GM12878 (cell line): Measurements from ENCODE around the gene GRIP2. TPM values are rescaled to one million over a fixed set of nuclear protein-coding genes. Genes with fewer than 3 reads are reported as not detected.

Source experiments
- ATAC-seq: fragments of 200-7000 bp; cut with Tn5 transposase; 3 replicates; pipeline ENCODE4 v1.9.1; 2020; ENCODE audit warnings: mild to moderate bottlenecking, moderate library complexity
- BruUV-seq: library from RNA; stranded (reverse); fragments of 400-500 nt; replicated peaks from 2 replicates; lab custom pipeline; 2021; lab: Mats Ljungman, UMichigan
- CTCF ChIA-PET: fragments of 300-600 bp; sonication (Branson Sonifier 250); formaldehyde crosslinking; extraction: SDS; loops from one replicate; lab custom pipeline; 2021; ENCODE audit warnings: inconsistent platforms; lab: Yijun Ruan, JAX
- POLR2A ChIA-PET: fragments of 350-600 bp; formaldehyde crosslinking; extraction: SDS; loops from one replicate; lab custom pipeline; 2021; ENCODE audit warnings: inconsistent platforms; lab: Charles Lee
- RAD21 ChIA-PET: fragments of 300-600 bp; sonication (Branson Sonifier 250); formaldehyde crosslinking; loops from one replicate; lab custom pipeline; 2023; ENCODE audit warnings: antibody characterized with exemption; ENCODE audit not compliant: unreplicated experiment; lab: Charles Lee
- SMC1A ChIA-PET: fragments of 300-600 bp; sonication (Branson Sonifier 250); formaldehyde crosslinking; loops from one replicate; lab custom pipeline; 2023; ENCODE audit not compliant: unreplicated experiment, uncharacterized antibody; lab: Charles Lee
- DNase-seq: peaks from one replicate; pipeline ENCODE4 v3.0.0-alpha.2; 2011; ENCODE audit warnings: low read depth, low spot score
- FAIRE-seq: peaks from 3 replicates; lab custom pipeline; 2011; peaks lifted over from hg19 to GRCh38; lab: Jason Lieb, UNC
- H2AFZ ChIP-seq: 2 replicates; pipeline ENCODE4 v1.6.0; 2011; ENCODE audit warnings: low read depth, low read length, control low read depth; ENCODE audit not compliant: control insufficient read depth
- H3K27ac ChIP-seq: 2 replicates; pipeline ENCODE4 v1.5.1; 2011; ENCODE audit warnings: control low read depth; ENCODE audit not compliant: control insufficient read depth, insufficient read depth
- H3K27me3 ChIP-seq, 2 experiments: replicated peaks in 1 of 2; 2 replicates each; pipeline versions ENCODE4 v1.6.0 to v1.6.1; 2011; ENCODE audit warnings: low read length in 1 of 2; ENCODE audit not compliant: control insufficient read depth in 2 of 2, insufficient read depth in 2 of 2
- H3K36me3 ChIP-seq, 2 experiments: 2 replicates each; pipeline ENCODE4 v1.5.1; 2011; ENCODE audit warnings: low read length in 1 of 2; ENCODE audit not compliant: control insufficient read depth in 2 of 2, insufficient read depth in 2 of 2
- H3K4me1 ChIP-seq: 2 replicates; pipeline ENCODE4 v1.6.1; 2011; ENCODE audit warnings: mild to moderate bottlenecking, low read length, moderate library complexity, mixed read lengths; ENCODE audit not compliant: control insufficient read depth, insufficient read depth
- H3K4me2 ChIP-seq: 2 replicates; pipeline ENCODE4 v1.6.0; 2011; ENCODE audit warnings: control low read depth; ENCODE audit not compliant: control insufficient read depth, insufficient read depth
- H3K4me3 ChIP-seq: fragments of 200-600 bp; sonication (generic); 2 replicates; pipeline ENCODE4 v1.5.1; 2016
- H3K79me2 ChIP-seq: 2 replicates; pipeline ENCODE4 v1.6.0; 2011; ENCODE audit warnings: low read length; ENCODE audit not compliant: control insufficient read depth, insufficient read depth
- H3K9ac ChIP-seq: 2 replicates; pipeline ENCODE4 v1.8.0; 2011; ENCODE audit warnings: low read length, control low read depth, mixed read lengths; ENCODE audit not compliant: control insufficient read depth, insufficient read depth
- H3K9me3 ChIP-seq: replicated peaks from 3 replicates; pipeline ENCODE4 v1.5.1; 2011; ENCODE audit warnings: mild to moderate bottlenecking, low read length; ENCODE audit not compliant: control insufficient read depth, insufficient read depth
- H4K20me1 ChIP-seq: 2 replicates; pipeline ENCODE4 v1.6.0; 2011; ENCODE audit not compliant: control insufficient read depth, insufficient read depth
- CBX5 ChIP-seq: sonication (generic); IDR thresholded peaks from 2 replicates; pipeline ENCODE4 v1.6.1; 2016; ENCODE audit warnings: low read depth, moderate library complexity, mild to moderate bottlenecking, inconsistent platforms
- CEBPB ChIP-seq, 2 experiments: fragments of 150-350 bp in 1 of 2; IDR thresholded peaks; 2 replicates each; pipeline ENCODE4 v1.6.1; 2012 to 2014; ENCODE audit warnings: low read depth in 2 of 2, low read length in 2 of 2, borderline replicate concordance in 1 of 2, inconsistent platforms in 1 of 2
- PRDM15 ChIP-seq: fragments of 450-650 bp; formaldehyde crosslinking; IDR thresholded peaks from 2 replicates; pipeline ENCODE4 v1.4.0; 2020; ENCODE audit warnings: mild to moderate bottlenecking, moderate library complexity
- SPI1 ChIP-seq: IDR thresholded peaks from 2 replicates; pipeline ENCODE4 v1.6.1; 2011; ENCODE audit warnings: low read depth, mild to moderate bottlenecking, low read length, moderate library complexity, borderline replicate concordance; ENCODE audit not compliant: insufficient read depth
- WGBS: methylation state at CpG from one replicate; pipeline ENCODE4 v1.1.6; 2016; ENCODE audit warnings: low lambda C conversion rate; ENCODE audit not compliant: insufficient replicate concordance, insufficient coverage; ENCODE audit errors: missing lambda C conversion rate; 5-methylcytosine and 5-hydroxymethylcytosine counted together
- in situ Hi-C: fragments of 300-500 bp; cut with MboI; formaldehyde crosslinking; loops from 9 replicates; pipeline ENCODE4 v1.14.3; 2018; ENCODE audit warnings: mixed read lengths
- intact Hi-C: fragments of 100-400 bp; cut with micrococcal nuclease; formaldehyde crosslinking; loops from one replicate; pipeline ENCODE4 v1.14.2; 2022; ENCODE audit not compliant: unreplicated experiment
- polyA plus RNA-seq, 11 experiments: library from polyadenylated mRNA; depleted of rRNA in 4 of 11; unstranded in 6 of 11; stranded (reverse) in 5 of 11; fragments of >200 nt; fragmentation: Nextera tagmentation in 4 of 11; fragmentation: Illumina TruSeq in 1 of 11; extraction: Ambion mirVana in 4 of 11; extraction: Trizol in 1 of 11; gene quantifications; 1 replicate in 1 of 11; 2 replicates in 10 of 11; pipeline versions ENCODE4 v1.2.1 to v1.2.3, GENCODE V29; 2011 to 2016; ENCODE audit warnings: inconsistent platforms in 2 of 11, missing spikeins in 2 of 11, low read depth in 1 of 11
- total RNA-seq, 4 experiments: library from RNA; depleted of rRNA in 3 of 4; stranded (reverse); fragments of >200 nt in 3 of 4; fragmentation: Illumina TruSeq in 1 of 4; extraction: Trizol in 1 of 4; gene quantifications; 2 replicates each; pipeline versions ENCODE4 v1.2.1 to v1.2.3, GENCODE V29; 2013 to 2021

GRIP2 gene
- total and polyA plus RNA-seq, 10 of the 15 experiments (the other 5 are each of a cell fraction or from before 2014, with no cell fraction given) = not detected

GRCh38 chr3:14481018-14481645, 59.0 kb downstream of the GRIP2 start:
- BruUV-seq = no TSS peak
- no peak for TF ChIP-seq SPI1
- no peak for TF ChIP-seq CBX5
- no peak for TF ChIP-seq CEBPB (IDR thresholded peaks at IDR 0.05; ENCODE audit: borderline replicate concordance in 1 of 2, low read depth in 2 of 2, low read length in 2 of 2)
- no peak for TF ChIP-seq PRDM15 (CRISPR knock-in tag)
- Histone ChIP-seq H3K27me3 (no peaks in the 10 kb centered on the region), H3K4me1 (peaks cover 6% of the 10 kb centered on the region), H3K36me3 (peaks cover 4 to 13% of the 10 kb centered on the region in 2 experiments; a peak in 3 of 4 replicates), H3K9ac (no peak overlapping the region), H2AFZ (no peak overlapping the region), H3K4me3 (no peak overlapping the region), H4K20me1 (no peaks in the 10 kb centered on the region), H3K4me2 (no peak overlapping the region), H3K79me2 (no peaks in the 10 kb centered on the region), H3K9me3 (no peaks in the 10 kb centered on the region), H3K27ac (no peak overlapping the region)
- RAD21 ChIA-PET = no interaction called here
- WGBS = 89% methylated on average over 10 of the region's 10 CpGs
- CTCF ChIA-PET = no interaction called here
- SMC1A ChIA-PET = no interaction called here
- in situ Hi-C loops = no loop called here
- FAIRE-seq = no peak
- intact Hi-C loops = no loop called here
- no peak for ATAC-seq
- no peak for DNase-seq
- POLR2A ChIA-PET = no interaction called here
